ENCODE results near the gene TEX264. TPM values are rescaled to one million over a fixed set of nuclear protein-coding genes. Genes with fewer than 3 reads are reported as not detected.

TEX264 gene
- total RNA-seq, 1 experiment from 2014 or later, result 21.4 TPM

- no peak overlapping the region for H3K27ac ChIP-seq (ENCODE audit: low read depth, low read length, poor library complexity, severe bottlenecking)
- POLR2A ChIA-PET (ENCODE audit: low non-redundant PET), result no interaction called here
- H3K27me3 ChIP-seq (replicated peaks; ENCODE audit: insufficient read depth, low read depth, low read length, poor library complexity), result no peaks in the 10 kb centered on the region
- CTCF ChIA-PET, result no interaction called here
- BruUV-seq (replicated peaks), result no TSS peak
- DNase-seq (ENCODE audit: low spot score), result no peak
- no peaks in the 10 kb centered on the region for H3K36me3 ChIP-seq (ENCODE audit: insufficient read depth, low read length, poor library complexity, severe bottlenecking)
- no peak for TF ChIP-seq EZH2 (IDR thresholded peaks at IDR 0.05; ENCODE audit: borderline replicate concordance, low read depth, low read length, poor library complexity, severe bottlenecking)
- TF ChIP-seq, protein P1, sequence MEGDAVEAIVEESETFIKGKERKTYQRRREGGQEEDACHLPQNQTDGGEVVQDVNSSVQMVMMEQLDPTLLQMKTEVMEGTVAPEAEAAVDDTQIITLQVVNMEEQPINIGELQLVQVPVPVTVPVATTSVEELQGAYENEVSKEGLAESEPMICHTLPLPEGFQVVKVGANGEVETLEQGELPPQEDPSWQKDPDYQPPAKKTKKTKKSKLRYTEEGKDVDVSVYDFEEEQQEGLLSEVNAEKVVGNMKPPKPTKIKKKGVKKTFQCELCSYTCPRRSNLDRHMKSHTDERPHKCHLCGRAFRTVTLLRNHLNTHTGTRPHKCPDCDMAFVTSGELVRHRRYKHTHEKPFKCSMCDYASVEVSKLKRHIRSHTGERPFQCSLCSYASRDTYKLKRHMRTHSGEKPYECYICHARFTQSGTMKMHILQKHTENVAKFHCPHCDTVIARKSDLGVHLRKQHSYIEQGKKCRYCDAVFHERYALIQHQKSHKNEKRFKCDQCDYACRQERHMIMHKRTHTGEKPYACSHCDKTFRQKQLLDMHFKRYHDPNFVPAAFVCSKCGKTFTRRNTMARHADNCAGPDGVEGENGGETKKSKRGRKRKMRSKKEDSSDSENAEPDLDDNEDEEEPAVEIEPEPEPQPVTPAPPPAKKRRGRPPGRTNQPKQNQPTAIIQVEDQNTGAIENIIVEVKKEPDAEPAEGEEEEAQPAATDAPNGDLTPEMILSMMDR (conservative IDR thresholded peaks at IDR 0.05; ENCODE audit: low read depth, low read length), result no peak
- H3K4me3 ChIP-seq (ENCODE audit: low read depth, low read length, poor library complexity, severe bottlenecking), result no peak overlapping the region
- intact Hi-C loops (cut with micrococcal nuclease; ENCODE audit: unreplicated experiment), result no loop called here
- H3K4me1 ChIP-seq (ENCODE audit: insufficient read depth, low read length, poor library complexity, severe bottlenecking), result no peaks in the 10 kb centered on the region
- no peaks in the 10 kb centered on the region for H3K9me3 ChIP-seq (ENCODE audit: low read depth, low read length, poor library complexity, severe bottlenecking)
Observed at GRCh38 chr3:51720292-51721061, 49.4 kb downstream of the TEX264 start.

DNA sequence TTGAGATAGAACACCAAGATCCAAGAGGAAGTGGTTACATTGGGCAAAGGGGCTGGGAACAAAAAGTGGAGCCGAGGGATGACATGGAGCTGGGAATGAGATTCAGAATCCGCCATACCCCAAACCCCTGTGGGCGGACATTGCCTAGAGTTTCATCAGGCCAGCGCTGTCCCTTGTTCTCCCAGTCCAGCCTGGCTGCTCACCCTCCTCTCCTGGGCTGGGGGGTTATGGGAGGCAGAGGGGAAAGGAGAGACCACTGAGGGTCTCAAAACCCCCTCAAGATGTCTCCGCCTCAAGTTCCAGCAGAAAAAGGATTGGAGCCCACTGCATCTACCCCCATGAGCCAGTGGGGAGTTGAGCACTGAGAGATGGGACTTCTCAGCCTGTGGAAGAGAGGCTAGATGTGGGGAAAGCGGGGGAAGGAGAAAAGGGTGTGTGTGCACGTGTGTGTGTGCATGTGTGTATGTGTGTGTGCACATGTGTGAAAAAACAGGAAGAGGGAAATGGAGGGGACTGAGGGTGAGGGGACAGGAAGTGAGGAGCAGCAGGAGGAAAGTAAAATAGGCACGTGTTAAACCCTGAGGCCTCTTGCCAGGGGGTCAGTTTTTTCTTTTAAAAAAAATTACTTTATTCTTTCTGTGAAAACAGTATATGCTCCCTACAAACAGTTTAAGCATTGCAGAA is 50.2 kb downstream of the TEX264 start:
- H3K9me3 ChIP-seq (ENCODE audit: low read depth, low read length, poor library complexity, severe bottlenecking), result no peaks in the 10 kb centered on the region
- POLR2A ChIA-PET (ENCODE audit: low non-redundant PET), result no interaction called here
- H3K27me3 ChIP-seq (replicated peaks; ENCODE audit: insufficient read depth, low read depth, low read length, poor library complexity), result no peaks in the 10 kb centered on the region
- no peak for TF ChIP-seq EZH2 (IDR thresholded peaks at IDR 0.05; ENCODE audit: borderline replicate concordance, low read depth, low read length, poor library complexity, severe bottlenecking)
- TF ChIP-seq, protein P1 (conservative IDR thresholded peaks at IDR 0.05; ENCODE audit: low read depth, low read length), result no peak
- no peaks in the 10 kb centered on the region for H3K4me1 ChIP-seq (ENCODE audit: insufficient read depth, low read length, poor library complexity, severe bottlenecking)
- no peak overlapping the region for H3K4me3 ChIP-seq (ENCODE audit: low read depth, low read length, poor library complexity, severe bottlenecking)
- no peaks in the 10 kb centered on the region for H3K36me3 ChIP-seq (ENCODE audit: insufficient read depth, low read length, poor library complexity, severe bottlenecking)
- intact Hi-C loops (cut with micrococcal nuclease; ENCODE audit: unreplicated experiment), result no loop called here
- no TSS peak for BruUV-seq (replicated peaks)
- CTCF ChIA-PET, result no interaction called here
- no peak for DNase-seq (ENCODE audit: low spot score)
- no peak overlapping the region for H3K27ac ChIP-seq (ENCODE audit: low read depth, low read length, poor library complexity, severe bottlenecking)

DNA sequence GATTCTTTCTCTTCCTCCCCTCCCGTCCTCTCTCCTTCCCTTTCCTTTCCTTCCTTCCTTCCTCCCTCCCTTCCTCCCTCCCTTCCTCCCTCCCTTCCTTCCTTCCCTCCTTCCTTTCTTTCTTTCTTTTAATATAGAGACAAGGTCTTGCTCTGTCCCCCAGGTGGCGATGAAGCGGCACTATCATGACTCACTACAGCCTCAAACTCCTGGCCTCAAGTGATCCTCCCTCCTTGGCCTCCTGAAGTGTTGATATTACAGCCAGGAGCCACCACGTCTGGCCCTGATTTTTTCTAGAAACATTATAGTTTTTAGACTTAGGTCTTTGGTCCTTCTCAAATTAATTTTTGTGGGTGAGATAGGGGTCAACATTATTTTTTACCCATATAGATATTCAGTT is 51.3 kb downstream of the TEX264 start:
- intact Hi-C loops (cut with micrococcal nuclease; ENCODE audit: unreplicated experiment), result no loop called here
- Histone ChIP-seq H3K4me1 (ENCODE audit: insufficient read depth, low read length, poor library complexity, severe bottlenecking) (no peaks in the 10 kb centered on the region), H3K9me3 (ENCODE audit: low read depth, low read length, poor library complexity, severe bottlenecking) (no peaks in the 10 kb centered on the region), H3K27ac (ENCODE audit: low read depth, low read length, poor library complexity, severe bottlenecking) (no peak overlapping the region), H3K4me3 (ENCODE audit: low read depth, low read length, poor library complexity, severe bottlenecking) (no peak overlapping the region), H3K36me3 (ENCODE audit: insufficient read depth, low read length, poor library complexity, severe bottlenecking) (no peaks in the 10 kb centered on the region), H3K27me3 (replicated peaks; ENCODE audit: insufficient read depth, low read depth, low read length, poor library complexity) (no peaks in the 10 kb centered on the region)
- no peak for TF ChIP-seq EZH2 (IDR thresholded peaks at IDR 0.05; ENCODE audit: borderline replicate concordance, low read depth, low read length, poor library complexity, severe bottlenecking)
- TF ChIP-seq, protein P1 (conservative IDR thresholded peaks at IDR 0.05; ENCODE audit: low read depth, low read length), result 0 out of 2 replicates have a peak, but pooled peaks have one; percentile 21
- BruUV-seq (replicated peaks), result no TSS peak
- ChIA-PET POLR2A (ENCODE audit: low non-redundant PET) (no interaction called here), CTCF (no interaction called here)
- DNase-seq (ENCODE audit: low spot score), result no peak

All from A673 (cell line).